HG03432 (cell line): Measurements from ENCODE around the gene ATP8B1.

Source experiments
- ATAC-seq: cut with Tn5 transposase; IDR thresholded peaks from one replicate; pipeline ENCODE4 v1.9.1; 2021; ENCODE audit warnings: mild to moderate bottlenecking, moderate library complexity; ENCODE audit not compliant: unreplicated experiment

ATP8B1 gene

GRCh38 chr18:57794951-57795728, 8.0 kb downstream of the ATP8B1 start:
- no peak for ATAC-seq

- no peak for ATAC-seq
These were observed 9.7 kb downstream of the ATP8B1 start for GRCh38 chr18:57793302-57793986.

GRCh38 chr18:57792631-57793301, 10.3 kb downstream of the ATP8B1 start:
- no peak for ATAC-seq

DNA sequence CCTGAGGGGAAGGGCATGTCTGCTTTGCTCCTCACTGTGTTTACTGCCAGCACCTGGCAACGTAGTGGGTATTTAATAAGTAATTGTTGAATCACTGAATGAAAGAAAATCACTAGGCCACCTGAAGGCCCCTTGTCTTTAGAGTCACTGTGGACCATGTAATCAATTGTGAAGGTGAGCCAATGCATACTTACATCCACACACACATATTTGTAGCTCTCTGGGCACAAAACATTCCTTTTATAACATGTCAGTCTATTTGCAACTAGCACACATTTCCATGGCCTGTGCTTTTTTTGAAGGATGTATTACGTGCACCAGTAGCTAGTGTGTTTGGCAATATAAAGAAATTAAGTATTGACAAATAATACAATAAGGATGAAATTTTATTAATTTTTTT, 11.2 kb downstream of the ATP8B1 start:
- no peak for ATAC-seq

DNA sequence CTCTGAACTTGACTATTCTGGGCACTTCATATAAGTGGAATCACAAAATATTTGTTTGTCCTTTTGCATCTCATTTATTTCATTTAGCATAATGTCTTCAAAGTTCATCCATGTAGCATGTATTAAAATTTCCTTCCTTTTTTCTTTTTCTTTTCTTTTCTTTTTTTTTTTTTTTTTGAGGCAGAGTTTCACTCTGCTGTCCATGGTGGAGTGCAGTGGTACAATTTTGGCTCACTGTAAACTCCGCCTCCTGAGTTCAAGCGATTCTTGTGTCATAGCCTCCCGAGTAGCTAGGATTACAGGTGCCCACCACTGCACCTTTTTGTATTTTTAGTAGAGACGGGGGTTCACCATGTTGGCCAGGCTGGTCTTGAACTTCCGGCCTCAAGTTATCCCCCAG, 11.9 kb downstream of the ATP8B1 start:
- no peak for ATAC-seq

- no peak for ATAC-seq
These were observed 12.8 kb downstream of the ATP8B1 start for GRCh38 chr18:57790316-57790715.

GRCh38 chr18:57789759-57790158, 13.4 kb downstream of the ATP8B1 start:
- ATAC-seq, result no peak

GRCh38 chr18:57789090-57789489, 14.0 kb downstream of the ATP8B1 start:
- no peak for ATAC-seq

DNA sequence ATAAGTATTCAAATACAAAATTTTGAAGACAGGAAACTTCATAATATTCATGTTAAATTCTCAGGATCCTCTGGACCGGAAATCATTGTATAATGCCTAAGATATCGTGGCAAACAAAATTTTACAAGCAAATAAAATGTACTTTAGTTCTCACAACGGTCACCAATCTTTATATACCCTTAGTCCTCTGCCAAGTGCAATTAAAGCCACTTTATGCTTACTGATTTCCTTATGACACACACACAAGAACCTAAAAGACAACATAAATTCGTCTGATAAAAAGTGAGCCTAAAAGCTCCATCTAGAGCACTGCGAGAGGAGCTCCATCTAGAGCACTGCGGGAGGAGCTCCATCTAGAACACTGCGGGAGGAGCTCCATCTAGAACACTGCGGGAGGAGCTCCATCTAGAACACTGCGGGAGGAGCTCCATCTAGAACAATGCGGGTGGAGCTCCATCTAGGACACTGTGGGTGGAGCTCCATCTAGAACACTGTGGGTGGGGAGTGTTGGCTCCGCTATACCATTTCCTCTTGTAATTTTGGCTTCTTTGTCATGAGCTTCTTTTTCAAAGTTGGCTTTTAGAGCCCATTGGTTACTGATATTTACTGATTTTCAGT, 15.9 kb downstream of the ATP8B1 start:
- no peak for ATAC-seq

GRCh38 chr18:57785751-57786437, 17.2 kb downstream of the ATP8B1 start:
- ATAC-seq, result no peak

GRCh38 chr18:57784801-57785114, 18.4 kb downstream of the ATP8B1 start:
- ATAC-seq, result no peak

DNA sequence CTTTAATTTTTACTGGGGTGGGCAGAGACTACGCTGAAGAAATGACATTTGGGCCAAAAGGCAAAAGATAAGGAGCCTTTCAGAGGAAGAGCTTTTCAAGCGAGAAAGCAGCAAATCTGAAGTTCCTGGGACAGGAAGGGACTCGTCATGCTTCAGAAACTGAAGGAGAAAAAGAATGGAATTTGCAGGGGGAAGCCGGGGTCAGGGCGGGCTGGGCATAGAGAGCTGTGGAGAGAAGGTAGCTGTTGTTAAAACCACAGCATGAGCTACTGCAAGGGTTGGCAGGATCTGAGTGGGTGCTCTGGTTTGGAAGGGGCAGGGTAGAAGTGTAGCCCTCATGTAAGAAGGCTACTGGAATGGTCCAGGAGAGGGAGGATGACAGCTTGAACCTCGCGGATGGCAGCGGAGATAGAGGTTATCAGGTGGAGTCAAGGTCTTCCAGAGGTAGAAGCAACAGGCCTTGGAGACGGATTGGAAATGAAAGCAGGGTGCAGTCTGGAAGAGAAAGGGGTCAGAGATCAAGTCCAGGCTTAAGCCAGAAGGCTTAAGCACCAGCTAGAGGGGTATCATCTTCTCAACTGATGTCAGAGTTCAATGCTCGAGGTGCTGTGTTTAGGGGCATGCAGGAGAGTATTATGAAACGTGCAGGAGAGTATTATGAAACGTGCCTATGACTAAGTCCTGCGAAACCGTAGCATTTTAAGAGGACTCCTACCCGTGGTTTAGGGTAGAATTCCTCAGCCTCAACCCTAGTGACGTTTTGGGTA, 18.9 kb downstream of the ATP8B1 start:
- ATAC-seq, result no peak

GRCh38 chr18:57782049-57782448, 21.1 kb downstream of the ATP8B1 start:
- no peak for ATAC-seq

- ATAC-seq, result peak; percentile 84
These were observed 22.3 kb downstream of the ATP8B1 start for GRCh38 chr18:57780706-57781347.

DNA sequence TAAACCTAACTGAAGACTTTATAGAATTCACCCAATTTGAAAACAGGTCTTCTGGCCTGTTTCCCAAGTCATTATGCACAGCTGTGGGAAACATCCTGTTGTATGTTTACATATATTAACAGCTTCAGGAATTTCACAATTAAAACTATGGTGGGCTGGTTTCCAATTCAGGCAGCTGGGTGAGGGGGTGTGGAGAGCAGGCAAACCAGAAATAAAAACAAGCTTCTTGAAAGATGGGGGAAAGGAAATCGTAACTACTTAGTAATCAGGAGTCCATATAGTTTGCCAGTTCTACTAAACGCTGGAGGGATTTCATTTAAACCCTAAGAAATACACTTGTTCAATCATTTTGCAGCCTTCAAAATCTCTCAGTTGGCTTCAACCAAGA, 22.8 kb downstream of the ATP8B1 start:
- ATAC-seq, result no peak

- no peak for ATAC-seq
These were observed 26.3 kb downstream of the ATP8B1 start for GRCh38 chr18:57776767-57777166.

DNA sequence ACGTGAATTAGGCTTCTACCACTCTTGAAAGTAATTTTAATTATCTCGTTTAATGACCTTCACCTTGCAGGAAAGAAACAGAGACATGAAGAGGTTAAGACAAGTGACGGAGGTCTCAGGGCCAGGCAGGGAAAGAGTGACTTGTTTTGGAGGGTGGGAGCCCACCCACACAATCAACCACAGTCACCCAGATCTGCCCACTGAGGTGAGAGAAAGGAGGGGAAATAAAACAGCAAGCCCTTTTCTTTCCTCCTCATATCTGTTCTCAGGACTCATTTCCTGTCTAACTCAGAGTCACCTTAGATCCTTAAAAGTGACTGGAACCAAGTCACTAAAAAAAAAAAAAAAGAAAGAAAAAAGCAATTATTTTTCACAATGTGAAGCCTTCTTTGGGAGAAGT, 26.8 kb downstream of the ATP8B1 start:
- no peak for ATAC-seq

DNA sequence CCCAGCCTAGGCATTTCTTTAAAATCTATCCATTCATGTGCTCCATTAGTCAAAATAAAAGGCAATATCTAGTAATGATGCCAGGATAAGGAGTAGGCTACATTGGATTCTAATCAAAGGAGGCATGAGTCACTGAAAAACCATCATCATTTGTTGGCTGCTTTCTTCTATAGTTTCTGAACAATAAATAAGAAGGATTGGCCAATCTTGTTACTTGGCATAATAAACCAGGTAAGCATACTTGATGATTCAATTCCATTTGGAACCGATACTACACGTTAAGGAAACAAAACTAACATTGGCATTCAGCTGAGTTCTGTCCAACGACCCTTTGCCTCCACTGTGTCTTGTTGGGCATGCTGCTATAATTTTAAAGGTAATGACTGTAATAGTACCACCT, 27.2 kb downstream of the ATP8B1 start:
- no peak for ATAC-seq

GRCh38 chr18:57772387-57772799, 30.7 kb downstream of the ATP8B1 start:
- no peak for ATAC-seq

- ATAC-seq, result no peak
These were observed 31.5 kb downstream of the ATP8B1 start for GRCh38 chr18:57771626-57772025.
